ENCODE results near the gene CRYAB. TPM values are rescaled to one million over a fixed set of nuclear protein-coding genes. Genes with fewer than 3 reads are reported as not detected.
"Not testable (repeated sequence)": the region's sequence is repeated elsewhere in the genome, so short reads cannot be mapped to it uniquely, and the experiment has no call there.

The CRYAB gene
- total and polyA plus RNA-seq, 4 donors: 0.33 to 8.6 (median 3.6) TPM

DNA sequence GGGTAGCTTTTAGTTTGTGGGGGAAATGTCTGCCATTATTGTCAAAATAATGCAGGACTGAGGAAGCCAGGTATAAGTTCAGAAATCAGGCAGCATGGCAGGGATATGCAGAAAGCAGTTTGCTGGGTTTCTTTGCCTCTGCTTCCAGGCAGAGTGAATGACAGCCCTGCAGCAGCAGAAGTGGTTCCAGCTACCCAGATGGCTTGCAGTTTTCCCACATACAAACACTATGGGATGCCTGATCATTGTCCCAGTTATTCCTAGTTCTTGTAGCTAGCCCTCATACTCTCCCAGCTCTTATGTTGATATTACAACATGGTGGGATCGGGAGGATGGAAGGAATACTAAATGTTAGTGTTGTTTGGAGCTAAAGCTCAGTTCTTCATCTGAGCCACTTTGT is 22.7 kb upstream of the CRYAB start:
- H3K9ac ChIP-seq (ENCODE audit: low read depth in 1 of 2, low read length in 2 of 2): peak overlapping the region in 1 of 2 donors; percentile 32
- DNase-seq (ENCODE audit: low spot score): no peak
- no peak overlapping the region for H3K4me3 ChIP-seq (ENCODE audit: low read depth in 1 of 3, low read length in 3 of 3)
- H3K27me3 ChIP-seq (ENCODE audit: control insufficient read depth in 4 of 4, insufficient read depth in 4 of 4, low read length in 3 of 4): no peaks in the 10 kb centered on the region
- no peak for TF ChIP-seq RXRA (IDR thresholded peaks at IDR 0.05)
- TF ChIP-seq, protein P1, sequence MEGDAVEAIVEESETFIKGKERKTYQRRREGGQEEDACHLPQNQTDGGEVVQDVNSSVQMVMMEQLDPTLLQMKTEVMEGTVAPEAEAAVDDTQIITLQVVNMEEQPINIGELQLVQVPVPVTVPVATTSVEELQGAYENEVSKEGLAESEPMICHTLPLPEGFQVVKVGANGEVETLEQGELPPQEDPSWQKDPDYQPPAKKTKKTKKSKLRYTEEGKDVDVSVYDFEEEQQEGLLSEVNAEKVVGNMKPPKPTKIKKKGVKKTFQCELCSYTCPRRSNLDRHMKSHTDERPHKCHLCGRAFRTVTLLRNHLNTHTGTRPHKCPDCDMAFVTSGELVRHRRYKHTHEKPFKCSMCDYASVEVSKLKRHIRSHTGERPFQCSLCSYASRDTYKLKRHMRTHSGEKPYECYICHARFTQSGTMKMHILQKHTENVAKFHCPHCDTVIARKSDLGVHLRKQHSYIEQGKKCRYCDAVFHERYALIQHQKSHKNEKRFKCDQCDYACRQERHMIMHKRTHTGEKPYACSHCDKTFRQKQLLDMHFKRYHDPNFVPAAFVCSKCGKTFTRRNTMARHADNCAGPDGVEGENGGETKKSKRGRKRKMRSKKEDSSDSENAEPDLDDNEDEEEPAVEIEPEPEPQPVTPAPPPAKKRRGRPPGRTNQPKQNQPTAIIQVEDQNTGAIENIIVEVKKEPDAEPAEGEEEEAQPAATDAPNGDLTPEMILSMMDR (IDR thresholded peaks at IDR 0.05; ENCODE audit: low read depth, low read length, missing input control): no peak
- no peak for TF ChIP-seq RAD21 (IDR thresholded peaks at IDR 0.05)
- TF ChIP-seq FOXA1 (IDR thresholded peaks at IDR 0.05): no peak
- no peak for TF ChIP-seq FOXA2 (IDR thresholded peaks at IDR 0.05)
- TF ChIP-seq, protein P2, sequence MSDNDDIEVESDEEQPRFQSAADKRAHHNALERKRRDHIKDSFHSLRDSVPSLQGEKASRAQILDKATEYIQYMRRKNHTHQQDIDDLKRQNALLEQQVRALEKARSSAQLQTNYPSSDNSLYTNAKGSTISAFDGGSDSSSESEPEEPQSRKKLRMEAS (IDR thresholded peaks at IDR 0.05): no peak
- TF ChIP-seq EGR1 (IDR thresholded peaks at IDR 0.05; ENCODE audit: low read depth in 2 of 2): no peak
- no peak for TF ChIP-seq HNF4G (IDR thresholded peaks at IDR 0.05)
- TF ChIP-seq TAF1 (conservative IDR thresholded peaks at IDR 0.05): no peak
- no peak for TF ChIP-seq JUND (IDR thresholded peaks at IDR 0.05)
- TF ChIP-seq HNF4A (conservative IDR thresholded peaks at IDR 0.05): no peak
- no peaks in the 10 kb centered on the region for H3K9me3 ChIP-seq (ENCODE audit: control insufficient read depth in 4 of 4, low read length in 3 of 4)
- no peaks in the 10 kb centered on the region for H3K36me3 ChIP-seq (ENCODE audit: control insufficient read depth in 4 of 4, insufficient read depth in 3 of 4, low read depth in 1 of 4, low read length in 3 of 4)
- 91% methylated on average over 1 of the region's 1 CpG for WGBS
- H3K27ac ChIP-seq (ENCODE audit: low read depth in 1 of 2, low read length in 2 of 2): peak overlapping the region; percentile 64 to 85
- H3K4me1 ChIP-seq (ENCODE audit: control insufficient read depth in 4 of 4, insufficient read depth in 4 of 4, low read length in 3 of 4): peaks cover 10 to 52% (median 36%) of the 10 kb centered on the region in 4 donors

DNA sequence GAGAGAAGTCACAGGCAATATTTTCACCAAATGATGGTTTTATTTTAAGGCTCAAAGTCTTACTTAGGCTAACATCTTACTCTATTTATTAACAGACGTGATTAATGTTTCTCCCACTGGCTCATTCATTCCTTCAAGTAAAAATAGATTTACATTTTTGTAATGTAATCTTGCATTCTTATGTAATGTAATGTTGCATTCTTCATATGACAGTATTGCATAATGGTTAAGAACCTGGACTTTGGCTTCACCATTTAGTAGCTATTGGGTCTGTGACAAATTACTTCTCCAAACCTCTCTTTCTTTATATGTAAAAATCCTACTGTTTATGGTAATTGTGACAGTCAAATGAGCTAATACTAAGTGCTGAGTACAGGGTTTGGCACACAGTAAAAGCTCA is 22.3 kb upstream of the CRYAB start:
- 29% methylated on average over 1 of the region's 1 CpG for WGBS
- Histone ChIP-seq H3K9me3 (ENCODE audit: control insufficient read depth in 4 of 4, low read length in 3 of 4) (no peaks in the 10 kb centered on the region), H3K4me1 (ENCODE audit: control insufficient read depth in 4 of 4, insufficient read depth in 4 of 4, low read length in 3 of 4) (peaks cover 9 to 48% (median 36%) of the 10 kb centered on the region in 4 donors), H3K27ac (ENCODE audit: low read depth in 1 of 2, low read length in 2 of 2) (peak overlapping the region; percentile 64 to 85), H3K36me3 (ENCODE audit: control insufficient read depth in 4 of 4, insufficient read depth in 3 of 4, low read depth in 1 of 4, low read length in 3 of 4) (no peaks in the 10 kb centered on the region), H3K4me3 (ENCODE audit: low read depth in 1 of 3, low read length in 3 of 3) (no peak overlapping the region), H3K27me3 (ENCODE audit: control insufficient read depth in 4 of 4, insufficient read depth in 4 of 4, low read length in 3 of 4) (no peaks in the 10 kb centered on the region), H3K9ac (ENCODE audit: low read depth in 1 of 2, low read length in 2 of 2) (peak overlapping the region in 1 of 2 donors; percentile 32)
- no peak for TF ChIP-seq JUND (IDR thresholded peaks at IDR 0.05)
- TF ChIP-seq, protein P3, sequence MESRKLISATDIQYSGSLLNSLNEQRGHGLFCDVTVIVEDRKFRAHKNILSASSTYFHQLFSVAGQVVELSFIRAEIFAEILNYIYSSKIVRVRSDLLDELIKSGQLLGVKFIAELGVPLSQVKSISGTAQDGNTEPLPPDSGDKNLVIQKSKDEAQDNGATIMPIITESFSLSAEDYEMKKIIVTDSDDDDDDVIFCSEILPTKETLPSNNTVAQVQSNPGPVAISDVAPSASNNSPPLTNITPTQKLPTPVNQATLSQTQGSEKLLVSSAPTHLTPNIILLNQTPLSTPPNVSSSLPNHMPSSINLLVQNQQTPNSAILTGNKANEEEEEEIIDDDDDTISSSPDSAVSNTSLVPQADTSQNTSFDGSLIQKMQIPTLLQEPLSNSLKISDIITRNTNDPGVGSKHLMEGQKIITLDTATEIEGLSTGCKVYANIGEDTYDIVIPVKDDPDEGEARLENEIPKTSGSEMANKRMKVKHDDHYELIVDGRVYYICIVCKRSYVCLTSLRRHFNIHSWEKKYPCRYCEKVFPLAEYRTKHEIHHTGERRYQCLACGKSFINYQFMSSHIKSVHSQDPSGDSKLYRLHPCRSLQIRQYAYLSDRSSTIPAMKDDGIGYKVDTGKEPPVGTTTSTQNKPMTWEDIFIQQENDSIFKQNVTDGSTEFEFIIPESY (IDR thresholded peaks at IDR 0.05): no peak
- TF ChIP-seq, protein P2 (IDR thresholded peaks at IDR 0.05): no peak
- TF ChIP-seq HNF4A (conservative IDR thresholded peaks at IDR 0.05): peak; percentile 80 to 82
- no peak for TF ChIP-seq FOXA2 (IDR thresholded peaks at IDR 0.05)
- peak; percentile 45 for TF ChIP-seq SP1 (IDR thresholded peaks at IDR 0.05)
- TF ChIP-seq HNF4G (IDR thresholded peaks at IDR 0.05): peak; percentile 19
- TF ChIP-seq, protein P4, sequence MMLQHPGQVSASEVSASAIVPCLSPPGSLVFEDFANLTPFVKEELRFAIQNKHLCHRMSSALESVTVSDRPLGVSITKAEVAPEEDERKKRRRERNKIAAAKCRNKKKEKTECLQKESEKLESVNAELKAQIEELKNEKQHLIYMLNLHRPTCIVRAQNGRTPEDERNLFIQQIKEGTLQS (IDR thresholded peaks at IDR 0.05): no peak
- TF ChIP-seq RXRA (IDR thresholded peaks at IDR 0.05): peak; percentile 6 to 27
- TF ChIP-seq, protein P1 (IDR thresholded peaks at IDR 0.05; ENCODE audit: low read depth, low read length, missing input control): no peak
- no peak for TF ChIP-seq GABPA (IDR thresholded peaks at IDR 0.05 in 1 of 2, conservative IDR thresholded peaks at IDR 0.05 in 1 of 2)
- no peak for TF ChIP-seq EGR1 (IDR thresholded peaks at IDR 0.05; ENCODE audit: low read depth in 2 of 2)
- TF ChIP-seq, protein P5, sequence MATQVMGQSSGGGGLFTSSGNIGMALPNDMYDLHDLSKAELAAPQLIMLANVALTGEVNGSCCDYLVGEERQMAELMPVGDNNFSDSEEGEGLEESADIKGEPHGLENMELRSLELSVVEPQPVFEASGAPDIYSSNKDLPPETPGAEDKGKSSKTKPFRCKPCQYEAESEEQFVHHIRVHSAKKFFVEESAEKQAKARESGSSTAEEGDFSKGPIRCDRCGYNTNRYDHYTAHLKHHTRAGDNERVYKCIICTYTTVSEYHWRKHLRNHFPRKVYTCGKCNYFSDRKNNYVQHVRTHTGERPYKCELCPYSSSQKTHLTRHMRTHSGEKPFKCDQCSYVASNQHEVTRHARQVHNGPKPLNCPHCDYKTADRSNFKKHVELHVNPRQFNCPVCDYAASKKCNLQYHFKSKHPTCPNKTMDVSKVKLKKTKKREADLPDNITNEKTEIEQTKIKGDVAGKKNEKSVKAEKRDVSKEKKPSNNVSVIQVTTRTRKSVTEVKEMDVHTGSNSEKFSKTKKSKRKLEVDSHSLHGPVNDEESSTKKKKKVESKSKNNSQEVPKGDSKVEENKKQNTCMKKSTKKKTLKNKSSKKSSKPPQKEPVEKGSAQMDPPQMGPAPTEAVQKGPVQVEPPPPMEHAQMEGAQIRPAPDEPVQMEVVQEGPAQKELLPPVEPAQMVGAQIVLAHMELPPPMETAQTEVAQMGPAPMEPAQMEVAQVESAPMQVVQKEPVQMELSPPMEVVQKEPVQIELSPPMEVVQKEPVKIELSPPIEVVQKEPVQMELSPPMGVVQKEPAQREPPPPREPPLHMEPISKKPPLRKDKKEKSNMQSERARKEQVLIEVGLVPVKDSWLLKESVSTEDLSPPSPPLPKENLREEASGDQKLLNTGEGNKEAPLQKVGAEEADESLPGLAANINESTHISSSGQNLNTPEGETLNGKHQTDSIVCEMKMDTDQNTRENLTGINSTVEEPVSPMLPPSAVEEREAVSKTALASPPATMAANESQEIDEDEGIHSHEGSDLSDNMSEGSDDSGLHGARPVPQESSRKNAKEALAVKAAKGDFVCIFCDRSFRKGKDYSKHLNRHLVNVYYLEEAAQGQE (IDR thresholded peaks at IDR 0.05): no peak
- peak; percentile 14 for TF ChIP-seq YY1 (IDR thresholded peaks at IDR 0.05)
- no peak for TF ChIP-seq RAD21 (IDR thresholded peaks at IDR 0.05)
- TF ChIP-seq FOXA1 (IDR thresholded peaks at IDR 0.05): no peak
- TF ChIP-seq NR2F2 (IDR thresholded peaks at IDR 0.05): no peak
- no peak for TF ChIP-seq TAF1 (conservative IDR thresholded peaks at IDR 0.05)
- no peak for DNase-seq (ENCODE audit: low spot score)

DNA sequence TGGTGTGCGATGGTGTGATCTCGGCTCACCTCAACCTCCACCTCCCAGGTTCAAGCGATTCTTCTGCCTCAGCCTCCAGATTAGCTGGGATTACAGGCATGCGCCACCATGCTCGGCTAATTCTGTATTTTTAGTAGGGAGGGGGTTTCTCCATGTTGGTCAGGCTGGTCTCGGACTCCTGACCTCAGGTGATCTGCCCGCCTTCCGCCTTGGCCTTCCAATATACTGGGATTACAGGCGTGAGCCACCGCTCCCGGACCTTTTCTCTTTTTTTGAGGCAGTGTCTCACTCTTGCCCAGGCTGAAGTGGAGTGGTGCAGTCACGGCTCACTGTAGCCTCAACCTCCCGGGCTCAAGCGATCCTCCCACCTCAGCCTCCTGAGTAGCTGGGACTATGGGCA is 21.6 kb upstream of the CRYAB start:
- 97% methylated on average over 14 of the region's 14 CpGs for WGBS
- not testable (repeated sequence) for DNase-seq (ENCODE audit: low spot score)

More for the DNA sequence above, 21.6 kb upstream of the CRYAB start:
- H3K4me1 ChIP-seq (ENCODE audit: control insufficient read depth in 4 of 4, insufficient read depth in 4 of 4, low read length in 3 of 4): peaks cover 6 to 48% (median 34%) of the 10 kb centered on the region in 4 donors
- H3K9me3 ChIP-seq (ENCODE audit: control insufficient read depth in 4 of 4, low read length in 3 of 4); H3K9ac ChIP-seq (ENCODE audit: low read depth in 1 of 2, low read length in 2 of 2); H3K4me3 ChIP-seq (ENCODE audit: low read depth in 1 of 3, low read length in 3 of 3); H3K27ac ChIP-seq (ENCODE audit: low read depth in 1 of 2, low read length in 2 of 2); H3K27me3 ChIP-seq (ENCODE audit: control insufficient read depth in 4 of 4, insufficient read depth in 4 of 4, low read length in 3 of 4); H3K36me3 ChIP-seq (ENCODE audit: control insufficient read depth in 4 of 4, insufficient read depth in 3 of 4, low read depth in 1 of 4, low read length in 3 of 4): not testable (repeated sequence)
